NCI-H146 treated with DMSO at 0.1 percent for 48 hours (cell line): ENCODE measurements around the gene SUGCT.

Experiments
- DNase-seq: peaks from one replicate; lab custom pipeline; 2025; ENCODE audit not compliant: unreplicated experiment; lab: John Stamatoyannopoulos, UW

SUGCT gene

GRCh38 chr7:40757109-40757508, 622.3 kb downstream of the SUGCT start:
- no peak for DNase-seq

- no peak for DNase-seq
Measured at GRCh38 chr7:40758590-40758989, 623.8 kb downstream of the SUGCT start.

GRCh38 chr7:40760293-40760964, 625.6 kb downstream of the SUGCT start:
- DNase-seq: no peak

GRCh38 chr7:40760987-40761386, 626.2 kb downstream of the SUGCT start:
- DNase-seq: no peak

- no peak for DNase-seq
Measured at GRCh38 chr7:40761762-40762560, 627.2 kb downstream of the SUGCT start.

GRCh38 chr7:40763319-40764287, 628.8 kb downstream of the SUGCT start:
- DNase-seq: no peak

GRCh38 chr7:40765639-40766038, 630.8 kb downstream of the SUGCT start:
- no peak for DNase-seq

GRCh38 chr7:40772096-40772495, 637.3 kb downstream of the SUGCT start:
- no peak for DNase-seq

- DNase-seq: no peak
Measured at GRCh38 chr7:40773656-40774055, 638.9 kb downstream of the SUGCT start.

GRCh38 chr7:40775877-40776276, 641.1 kb downstream of the SUGCT start:
- no peak for DNase-seq

GRCh38 chr7:40777730-40778312, 643.0 kb downstream of the SUGCT start:
- DNase-seq: no peak

GRCh38 chr7:40780460-40780859, 645.7 kb downstream of the SUGCT start:
- DNase-seq: no peak

GRCh38 chr7:40782836-40783235, 648.0 kb downstream of the SUGCT start:
- no peak for DNase-seq

- no peak for DNase-seq
Measured at GRCh38 chr7:40784176-40784575, 649.4 kb downstream of the SUGCT start.

- no peak for DNase-seq
Measured at GRCh38 chr7:40786909-40787308, 652.1 kb downstream of the SUGCT start.

GRCh38 chr7:40793132-40793531, 658.3 kb downstream of the SUGCT start:
- no peak for DNase-seq

GRCh38 chr7:40795607-40796006, 660.8 kb downstream of the SUGCT start:
- no peak for DNase-seq

GRCh38 chr7:40796723-40797122, 661.9 kb downstream of the SUGCT start:
- no peak for DNase-seq

GRCh38 chr7:40798613-40799012, 663.8 kb downstream of the SUGCT start:
- DNase-seq: no peak

GRCh38 chr7:40799493-40800403, 664.9 kb downstream of the SUGCT start:
- no peak for DNase-seq
